Effector CD4-positive, alpha-beta T cell (primary cell): ENCODE data around the gene ECSCR.
"Not testable (repeated sequence)": the region's sequence is repeated elsewhere in the genome, so short reads cannot be mapped to it uniquely, and the experiment has no call there.

ENCODE experiments used
- DNase-seq: peaks from one replicate; pipeline ENCODE4 v3.0.0-alpha.2; 2020

The ECSCR gene

DNA sequence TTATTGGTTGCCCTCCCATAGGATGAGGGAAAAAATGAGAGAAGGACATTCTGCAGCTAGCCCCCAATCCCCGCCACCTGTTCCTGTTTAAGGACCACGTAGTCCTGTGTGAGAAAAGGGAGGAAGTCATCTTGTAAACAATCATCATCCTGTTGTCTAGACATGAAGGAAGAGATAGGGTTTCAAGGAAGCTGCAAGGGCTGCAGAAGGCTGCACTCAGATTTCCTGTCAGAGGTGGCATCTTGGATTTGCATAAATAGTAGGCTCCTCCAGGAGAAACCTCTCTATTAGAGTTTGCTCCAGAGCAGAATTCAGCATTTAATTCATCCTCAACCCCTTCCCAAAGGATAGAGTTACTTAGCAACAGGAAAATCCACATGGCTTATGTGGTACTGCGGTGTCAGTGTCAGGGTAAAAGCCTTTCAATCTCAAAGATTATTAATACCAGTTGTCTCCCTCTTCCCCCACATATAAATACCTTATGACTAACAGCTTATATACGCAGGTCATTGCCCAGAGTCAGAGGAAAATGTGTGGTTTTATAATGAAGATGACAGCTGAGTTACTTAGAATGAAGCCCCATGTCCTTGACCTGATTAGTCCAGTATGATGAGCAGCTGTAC is 18.6 kb downstream of the ECSCR start:
- peak; percentile 28 for DNase-seq

DNA sequence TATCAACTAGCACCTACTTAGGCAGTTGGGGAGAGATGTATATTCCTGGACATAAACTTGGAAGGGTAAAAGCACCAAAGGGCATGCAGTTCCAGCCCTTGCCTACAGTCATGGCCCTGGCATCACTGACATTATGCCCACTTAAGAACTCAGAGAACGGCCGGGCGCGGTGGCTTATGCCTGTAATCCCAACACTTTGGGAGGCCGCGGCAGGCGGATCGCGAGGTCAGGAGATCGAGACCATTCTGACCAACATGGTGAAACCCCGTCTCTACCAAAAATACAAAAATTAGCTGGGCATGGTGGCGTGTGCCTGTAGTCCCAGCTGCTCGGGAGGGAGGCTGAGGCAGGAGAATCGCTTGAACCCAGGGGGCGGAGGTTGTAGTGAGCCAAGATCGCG is 22.1 kb downstream of the ECSCR start:
- DNase-seq: not testable (repeated sequence)

DNA sequence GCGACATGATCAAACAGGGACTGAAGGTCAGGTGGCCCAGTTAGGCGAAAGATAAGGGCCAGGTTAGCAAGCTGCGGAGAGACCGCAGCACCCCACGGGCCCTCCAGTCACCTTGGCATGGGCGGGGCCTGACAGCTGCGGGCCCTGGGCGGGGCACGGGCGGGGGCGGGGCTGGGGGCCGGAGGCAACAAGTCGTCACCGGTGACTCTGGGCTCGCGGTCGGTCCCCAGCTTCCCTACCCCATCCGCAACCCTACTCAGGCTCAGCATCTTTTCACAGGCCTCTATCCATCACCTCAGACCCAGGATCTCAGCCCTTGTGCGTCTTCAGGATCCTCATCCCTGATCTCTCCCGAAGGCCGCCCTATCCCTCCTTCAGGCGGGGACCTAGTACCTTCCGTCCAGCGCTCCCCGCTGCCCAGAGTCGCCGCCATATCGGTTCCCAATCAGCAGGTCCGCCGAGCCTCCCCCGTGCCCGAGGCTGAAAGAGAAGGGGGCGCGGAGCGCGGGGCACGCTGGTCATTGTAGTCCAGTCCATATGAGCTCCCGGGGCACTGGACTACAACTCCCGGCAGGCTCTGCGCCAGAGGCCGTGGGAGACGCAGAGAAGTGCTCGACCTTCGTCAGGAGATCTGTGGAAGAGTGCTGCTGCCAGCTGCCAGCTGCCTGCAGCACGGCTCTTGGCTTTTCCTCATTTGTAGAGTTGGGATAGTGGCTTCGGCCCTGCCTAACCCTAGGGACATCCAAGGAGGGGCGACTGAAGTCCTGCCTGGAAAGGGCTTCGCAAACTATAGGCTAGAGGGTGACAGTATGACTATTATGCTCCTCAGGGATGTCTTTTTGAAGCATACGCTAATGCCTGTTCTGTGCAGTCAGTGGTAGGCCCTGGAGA is 23.3 kb downstream of the ECSCR start, which contains the start of gene DNAJC18:
DNAJC18 (minus strand) TSS at position 513 of the 891 bp plus-strand sequence; CDS start at position 433, 80 bp downstream.
- peak; percentile 88 for DNase-seq

DNA sequence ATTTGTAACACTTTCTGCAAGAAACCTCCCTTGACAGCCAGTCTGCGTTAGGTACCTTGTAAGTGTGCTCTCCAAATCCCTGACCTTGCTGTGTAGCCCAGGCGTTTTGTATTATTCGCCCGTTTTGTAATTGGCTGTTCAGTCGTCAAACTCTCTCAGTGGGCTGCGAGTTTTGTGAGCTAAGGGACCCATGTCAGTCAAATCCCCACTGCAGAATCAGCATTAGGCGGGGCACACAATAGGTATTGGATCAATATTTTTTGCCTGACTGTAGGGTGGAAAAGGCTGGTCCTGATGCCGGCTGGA is 23.9 kb downstream of the ECSCR start:
- DNase-seq: no peak

- no peak for DNase-seq
These were observed 26.9 kb downstream of the ECSCR start for GRCh38 chr5:139435676-139436075.

DNA sequence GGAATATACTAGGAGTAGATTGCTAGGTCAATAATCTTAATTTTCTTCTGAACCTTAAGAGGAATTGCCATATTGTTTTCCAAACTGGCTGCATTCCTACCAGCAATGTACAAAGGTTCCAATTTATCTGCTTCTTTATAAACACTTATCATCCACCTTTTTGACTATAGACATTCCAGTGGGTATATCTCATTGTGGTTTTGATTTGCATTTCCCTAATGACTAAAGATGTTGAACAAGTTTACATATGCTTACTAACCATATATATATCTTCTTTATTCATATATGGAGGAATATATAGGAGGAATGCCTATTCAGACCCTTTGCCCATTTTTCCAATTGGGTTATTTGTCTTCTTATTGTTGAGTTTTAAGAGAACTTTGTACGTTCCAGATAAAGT is 30.8 kb downstream of the ECSCR start:
- no peak for DNase-seq

DNA sequence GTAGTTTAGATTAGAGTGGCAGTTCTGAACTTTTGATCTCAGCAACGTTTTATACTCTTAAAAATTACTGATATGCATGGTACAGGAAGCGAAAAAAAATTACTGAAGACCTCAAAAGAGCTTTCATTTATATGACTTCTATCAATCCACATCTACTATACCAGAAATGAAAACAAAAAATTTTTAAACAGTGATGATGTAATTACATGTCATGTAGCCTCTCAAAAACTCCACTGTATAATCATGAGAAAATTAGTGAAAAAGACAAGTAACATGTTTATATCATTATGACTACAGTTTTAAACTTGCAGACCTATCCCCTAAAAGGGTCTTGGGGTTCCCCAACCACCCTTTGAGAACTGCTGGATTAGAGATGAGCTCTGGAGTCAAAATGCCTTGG is 32.5 kb downstream of the ECSCR start:
- no peak for DNase-seq

DNA sequence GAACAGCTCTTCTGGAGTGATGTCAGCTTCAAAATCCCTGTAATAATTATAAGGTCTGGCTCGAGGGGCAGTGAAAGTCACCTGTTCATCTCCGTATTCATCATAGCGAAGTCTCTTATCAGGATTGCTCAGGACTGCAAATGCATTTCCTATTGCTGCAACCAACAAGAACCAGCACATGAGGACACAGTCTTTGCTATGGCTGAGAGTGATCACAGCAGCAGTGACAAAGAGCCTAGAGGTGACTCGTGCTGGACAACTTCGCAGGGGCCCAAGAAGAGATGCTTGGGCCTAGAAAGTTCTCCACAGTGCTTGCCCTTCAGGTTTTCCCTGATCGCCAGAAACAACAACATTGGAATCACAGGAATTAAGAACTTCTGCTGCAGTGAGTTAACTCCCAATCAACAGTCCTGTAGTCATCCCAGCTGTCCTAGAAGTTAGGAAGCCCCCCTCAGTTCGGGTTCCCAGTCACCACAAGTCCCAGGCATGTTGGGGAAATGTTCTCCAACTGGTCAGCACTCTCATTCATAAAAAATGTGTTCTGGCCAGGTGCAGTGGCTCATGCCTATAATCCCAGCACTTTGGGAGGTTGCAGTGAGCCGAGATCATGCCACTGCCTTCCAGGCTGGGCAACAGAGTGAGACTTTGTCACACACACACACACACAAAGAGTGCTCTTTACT is 36.2 kb downstream of the ECSCR start:
- no peak for DNase-seq

DNA sequence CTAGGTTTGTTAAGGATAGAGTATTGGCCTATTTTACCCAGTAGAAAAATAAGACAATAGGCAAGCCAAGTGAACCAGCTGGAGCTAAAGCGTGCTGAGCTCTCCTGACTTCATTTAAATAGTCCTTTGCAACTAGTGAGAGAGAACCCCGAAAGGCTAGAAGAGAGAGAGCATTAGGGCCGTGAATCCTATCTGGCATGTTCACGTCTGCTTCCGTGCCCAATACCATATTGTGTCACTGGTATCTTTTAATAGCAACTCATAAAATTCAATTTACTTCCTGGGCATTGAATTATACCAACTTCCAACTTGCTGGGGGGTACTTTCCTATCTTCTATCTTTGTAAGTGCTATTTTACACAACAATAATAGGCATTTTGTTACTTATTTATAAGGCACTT is 37.0 kb downstream of the ECSCR start:
- no peak for DNase-seq

DNA sequence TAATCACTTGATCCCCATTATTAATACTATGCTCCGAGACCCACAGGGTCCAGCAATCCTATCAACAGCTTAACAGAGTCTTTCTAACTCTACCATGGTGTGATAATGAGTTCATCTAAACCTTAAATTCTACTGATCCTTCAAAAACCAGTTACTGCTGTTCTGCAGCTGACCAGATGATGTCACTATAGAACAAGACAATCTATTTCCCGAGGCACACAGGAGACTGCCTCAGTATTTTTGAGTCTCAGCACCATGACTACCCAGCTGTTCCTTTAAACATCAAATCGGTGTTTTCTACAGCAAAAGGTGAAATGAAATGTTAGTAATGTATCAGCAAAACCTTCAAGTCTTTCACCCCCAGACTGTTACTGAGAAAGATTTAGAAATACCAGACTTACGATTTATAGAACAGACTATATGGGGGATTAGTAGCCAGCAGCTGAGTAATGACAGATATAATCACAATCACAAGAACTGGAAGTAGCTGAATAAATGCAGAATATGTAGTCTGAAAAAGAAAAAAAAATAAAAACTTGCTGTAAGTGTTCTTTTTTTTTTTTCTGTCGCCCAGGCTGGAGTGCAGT is 40.1 kb downstream of the ECSCR start:
- peak; percentile 48 for DNase-seq

DNA sequence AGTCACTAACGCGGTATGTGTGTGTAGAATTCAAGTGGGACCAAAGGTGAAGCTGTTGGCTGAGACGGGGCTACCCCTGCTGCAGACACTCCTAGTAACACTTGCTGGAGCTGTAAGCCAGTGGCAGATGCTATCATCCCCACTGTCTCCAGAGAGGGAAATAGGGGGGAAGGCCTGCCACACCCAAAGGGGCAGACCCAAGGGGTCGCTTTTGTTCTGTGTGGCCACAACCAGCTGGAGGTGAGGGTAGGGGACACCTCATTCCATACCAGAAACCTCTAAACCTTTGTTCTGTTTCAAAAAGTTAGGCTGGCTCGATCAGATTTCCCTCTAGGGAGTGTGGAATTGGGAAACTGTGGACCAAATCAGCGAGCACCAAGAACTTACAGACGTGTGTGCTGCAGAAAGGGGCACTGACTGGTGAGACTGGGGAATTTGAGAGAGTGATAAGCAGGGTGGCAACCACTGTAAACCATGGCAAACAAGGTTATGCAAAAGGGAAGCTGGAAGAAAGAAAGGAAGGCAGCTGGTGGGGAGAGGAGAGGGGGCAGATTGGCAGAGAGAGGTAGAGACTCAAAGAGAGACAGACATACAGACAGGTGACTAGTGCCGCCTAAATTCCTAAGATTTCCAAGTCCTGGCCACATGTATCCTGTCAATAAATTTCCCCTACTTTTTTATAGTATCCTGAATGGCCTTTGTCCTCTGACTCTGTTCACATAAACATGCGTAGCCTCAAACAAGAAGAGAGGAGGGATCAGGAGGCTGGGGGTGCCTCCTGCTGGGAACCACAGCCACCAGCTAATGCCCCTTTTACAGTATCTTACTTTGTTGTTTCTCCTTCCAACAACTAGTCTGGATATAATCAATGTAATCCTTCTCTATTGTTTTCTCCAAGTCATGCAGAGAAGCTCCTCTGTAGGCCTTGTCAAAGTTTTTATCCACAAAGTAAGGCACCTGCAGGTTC is 43.0 kb downstream of the ECSCR start:
- DNase-seq: no peak

DNA sequence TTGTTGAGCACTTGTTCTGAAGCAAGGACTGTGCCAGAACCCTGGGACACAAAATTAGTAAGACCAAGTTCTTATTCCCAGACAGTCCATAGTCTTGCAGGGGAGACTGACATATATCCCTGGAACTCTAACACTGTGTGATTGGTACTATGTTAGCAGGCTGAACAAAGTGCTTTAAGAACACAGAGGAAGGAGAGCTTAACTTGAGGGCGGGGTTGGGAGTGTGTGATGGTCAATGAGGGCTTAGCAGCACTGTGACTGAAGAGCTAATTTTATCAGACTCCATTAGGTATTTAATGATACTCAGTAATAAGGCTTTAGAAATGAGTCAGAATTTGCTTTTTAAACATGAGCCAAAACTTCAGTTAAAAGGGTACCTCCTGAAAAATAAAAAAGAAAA is 43.8 kb downstream of the ECSCR start:
- DNase-seq: no peak

- no peak for DNase-seq
These were observed 45.3 kb downstream of the ECSCR start for GRCh38 chr5:139417214-139417613.

DNA sequence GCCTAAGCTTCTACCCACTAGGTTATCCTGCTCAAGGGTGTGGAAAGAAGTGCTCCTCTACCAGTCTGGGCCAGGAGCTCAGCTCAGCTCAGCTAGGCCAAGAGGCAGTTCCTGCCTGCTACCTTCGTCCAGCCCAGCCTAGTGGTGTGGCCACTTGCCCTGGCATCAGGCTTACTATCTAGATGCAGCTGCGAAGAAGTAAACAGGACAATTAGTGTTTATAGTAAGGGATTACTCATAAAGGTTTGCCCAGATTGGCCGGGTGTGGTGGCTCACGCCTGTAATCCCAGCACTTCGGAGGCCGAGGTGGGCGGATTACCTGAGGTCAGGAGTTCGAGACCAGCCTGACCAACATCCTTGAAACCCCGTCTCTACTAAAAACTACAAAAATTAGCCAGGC is 45.9 kb downstream of the ECSCR start:
- DNase-seq: no peak

DNA sequence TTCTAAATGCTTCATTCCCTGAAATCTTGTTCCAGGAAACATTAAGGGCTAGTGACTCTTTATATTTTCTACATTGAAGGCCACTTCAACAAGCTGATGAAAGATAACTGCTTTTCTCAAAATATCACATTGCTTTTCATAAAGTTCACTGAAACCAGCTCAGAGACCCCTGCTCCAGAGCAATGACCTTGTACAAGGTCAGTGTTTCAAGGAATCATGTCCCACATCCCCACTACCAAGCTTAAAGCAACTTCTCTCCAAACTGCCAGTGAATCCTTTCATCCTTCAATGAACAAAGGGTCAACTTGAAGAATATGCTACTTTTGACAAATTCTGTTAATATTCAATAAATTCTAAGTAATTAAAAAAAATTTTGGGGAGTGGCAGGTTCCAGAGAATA is 46.7 kb downstream of the ECSCR start:
- no peak for DNase-seq

DNA sequence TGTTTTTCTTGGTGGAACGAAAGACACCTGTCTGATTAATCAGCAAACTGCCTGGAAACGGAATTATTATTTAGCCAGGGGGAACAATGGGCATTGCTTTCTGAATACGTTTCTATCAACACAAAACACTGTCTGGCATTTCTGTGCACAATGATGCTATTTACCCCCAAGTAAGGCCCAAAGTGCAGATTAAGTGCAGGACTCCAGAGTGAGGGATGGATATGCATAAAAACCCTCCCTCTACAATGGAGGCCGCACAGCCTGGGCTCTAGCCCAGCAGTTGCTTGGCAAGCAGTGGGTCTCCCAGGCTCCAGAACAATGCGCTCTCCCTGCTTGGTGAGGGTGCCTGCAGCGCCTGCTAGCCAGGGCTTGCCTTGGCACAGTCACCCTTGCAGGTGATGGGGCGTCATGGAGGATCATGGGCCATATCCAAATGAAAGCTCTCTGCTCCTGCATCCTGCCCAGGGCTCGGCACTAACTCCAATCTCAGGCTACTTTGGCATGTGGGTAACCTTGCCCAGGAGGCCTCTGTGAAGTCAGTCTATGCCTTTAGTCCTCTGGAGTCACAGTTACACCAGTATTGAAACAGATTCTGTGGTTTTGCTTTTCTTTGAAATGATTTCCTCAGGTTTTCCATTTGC is 47.2 kb downstream of the ECSCR start:
- DNase-seq: no peak

DNA sequence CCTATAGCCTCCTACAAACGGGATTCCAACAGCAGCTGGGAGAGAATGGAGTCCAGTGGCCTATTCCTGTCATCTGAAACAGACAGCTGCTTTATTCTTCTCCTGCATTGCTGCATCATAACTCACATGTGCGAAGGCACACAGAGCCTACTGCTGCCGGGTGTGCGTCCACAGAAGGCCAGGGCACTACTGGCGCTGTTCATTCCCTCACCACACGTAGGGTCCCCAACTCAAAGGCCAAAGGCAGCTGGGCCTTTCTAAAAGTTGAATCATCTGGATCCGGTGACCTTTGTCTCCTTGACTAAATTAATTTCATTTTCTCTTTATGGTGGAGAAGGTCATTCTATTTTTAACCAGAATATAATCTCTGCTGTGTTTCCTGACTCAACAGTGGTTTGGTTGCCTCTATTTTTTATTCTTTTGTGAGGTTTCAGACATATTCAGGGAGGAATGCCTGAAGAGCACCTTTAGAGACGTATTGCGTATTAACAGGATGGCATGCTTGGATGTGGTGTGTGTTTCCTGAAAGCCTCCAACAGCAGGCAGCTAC is 47.9 kb downstream of the ECSCR start:
- DNase-seq: no peak

GRCh38 chr5:139413963-139414362 is 48.6 kb downstream of the ECSCR start:
- no peak for DNase-seq

DNA sequence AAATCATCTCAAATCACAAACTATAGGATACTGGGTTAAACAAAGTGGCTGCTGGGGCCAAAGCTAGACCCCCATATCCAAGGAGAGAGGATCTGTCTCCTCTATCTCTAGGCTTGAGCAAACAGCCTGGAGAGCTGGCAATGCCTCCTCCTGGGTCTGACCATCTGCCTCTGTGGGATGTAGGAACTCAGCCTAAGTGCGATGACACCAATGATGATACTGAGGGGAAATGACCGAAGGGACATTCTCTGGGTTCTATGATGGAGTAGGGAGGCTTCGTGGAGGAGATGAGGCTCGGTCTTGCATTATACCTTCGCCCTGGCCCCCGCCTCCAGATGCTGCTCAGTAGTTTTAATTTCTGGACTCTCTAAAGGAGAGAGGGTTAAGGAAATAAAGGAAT is 49.4 kb downstream of the ECSCR start:
- DNase-seq: no peak

DNA sequence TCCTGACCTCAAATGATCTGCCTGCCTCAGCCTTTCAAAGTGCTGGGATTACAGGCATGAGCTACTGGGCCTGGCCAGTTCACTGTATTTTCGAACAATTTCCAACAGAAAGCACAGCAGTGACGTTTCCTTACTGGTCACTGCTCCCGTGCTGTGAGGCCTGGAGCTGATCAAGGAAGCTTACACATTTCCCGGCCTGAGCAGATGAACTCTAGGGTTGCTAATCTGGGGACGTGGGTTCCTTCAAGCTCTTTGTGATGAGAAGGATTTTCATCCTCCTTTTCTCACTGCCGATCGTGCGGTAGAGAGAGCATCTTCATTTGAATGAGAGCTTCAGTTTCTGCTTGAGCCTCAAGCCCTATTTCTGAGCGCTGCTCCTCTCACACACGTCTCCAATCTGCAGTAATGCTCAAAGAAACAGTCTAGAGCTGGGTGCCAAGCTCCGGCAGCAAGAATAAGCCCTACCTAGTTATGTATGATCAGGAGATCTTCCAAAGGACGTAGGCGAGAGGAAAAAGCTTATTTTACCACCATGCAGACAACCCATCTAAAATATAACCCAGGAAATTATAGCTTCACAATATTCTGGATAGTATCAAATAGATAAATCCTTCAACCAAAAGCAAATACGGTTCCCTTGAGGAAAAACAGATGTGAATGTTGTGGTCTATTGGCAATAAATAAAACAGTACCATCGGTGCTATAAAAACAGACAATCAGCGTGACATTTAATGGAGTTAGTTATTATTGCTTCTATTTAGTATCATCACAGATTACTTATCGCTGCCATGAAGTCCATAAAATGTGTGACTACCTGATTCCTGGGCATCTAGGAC is 51.3 kb downstream of the ECSCR start:
- DNase-seq: no peak
